Effector CD4-positive, alpha-beta T cell (primary cell): ENCODE data around the gene GALNT16.

ENCODE experiments used
- DNase-seq: peaks from one replicate; pipeline ENCODE4 v3.0.0-alpha.2; 2020

Gene GALNT16

DNA sequence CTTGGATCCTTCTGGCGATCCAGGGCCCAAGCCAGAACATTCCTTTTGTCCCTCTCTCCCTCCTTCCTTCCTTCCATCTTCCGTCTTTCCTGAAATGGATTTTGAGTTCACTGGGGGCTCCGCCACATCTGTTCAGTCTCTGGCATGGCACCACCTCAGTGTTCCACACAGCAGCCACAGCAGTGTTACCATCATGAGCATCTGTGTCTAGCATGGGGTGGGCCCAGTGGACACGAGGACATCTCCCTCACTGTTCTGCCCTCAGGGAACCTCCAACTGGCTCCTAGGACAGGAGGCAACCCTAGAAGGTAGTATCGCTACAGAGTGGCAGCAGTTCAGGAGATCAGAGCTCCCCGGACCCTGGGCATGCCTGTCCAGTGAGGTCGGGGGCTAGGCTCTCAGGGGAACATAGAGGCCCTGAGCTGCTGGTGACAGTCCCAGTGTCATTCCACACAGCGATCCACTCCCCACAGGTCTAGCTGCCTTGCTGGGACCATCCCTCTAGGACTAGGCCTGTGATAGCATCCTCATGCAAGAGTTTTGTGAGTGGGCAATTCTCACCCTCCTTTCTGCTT lies 59.0 kb downstream of the GALNT16 start:
- DNase-seq, result no peak

DNA sequence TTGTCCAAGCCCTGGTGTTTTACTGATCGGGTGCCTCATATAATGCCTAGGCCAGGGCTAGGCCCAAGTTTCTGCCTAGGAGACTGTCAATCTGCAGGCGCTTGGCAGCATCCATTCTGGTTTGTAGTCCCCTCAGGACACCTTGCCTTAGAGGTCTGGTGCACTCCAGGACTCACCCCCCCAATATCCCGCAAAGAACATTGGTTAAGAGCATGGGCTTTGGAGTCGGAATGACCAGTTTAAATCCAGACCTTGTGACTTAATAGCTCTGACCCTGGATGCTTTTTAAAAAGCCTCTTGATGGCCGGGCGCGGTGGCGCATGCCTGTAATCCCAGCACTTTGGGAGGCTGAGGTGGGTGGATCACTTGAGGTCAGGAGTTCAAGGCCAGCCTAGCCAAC lies 60.0 kb downstream of the GALNT16 start:
- DNase-seq, result no peak

DNA sequence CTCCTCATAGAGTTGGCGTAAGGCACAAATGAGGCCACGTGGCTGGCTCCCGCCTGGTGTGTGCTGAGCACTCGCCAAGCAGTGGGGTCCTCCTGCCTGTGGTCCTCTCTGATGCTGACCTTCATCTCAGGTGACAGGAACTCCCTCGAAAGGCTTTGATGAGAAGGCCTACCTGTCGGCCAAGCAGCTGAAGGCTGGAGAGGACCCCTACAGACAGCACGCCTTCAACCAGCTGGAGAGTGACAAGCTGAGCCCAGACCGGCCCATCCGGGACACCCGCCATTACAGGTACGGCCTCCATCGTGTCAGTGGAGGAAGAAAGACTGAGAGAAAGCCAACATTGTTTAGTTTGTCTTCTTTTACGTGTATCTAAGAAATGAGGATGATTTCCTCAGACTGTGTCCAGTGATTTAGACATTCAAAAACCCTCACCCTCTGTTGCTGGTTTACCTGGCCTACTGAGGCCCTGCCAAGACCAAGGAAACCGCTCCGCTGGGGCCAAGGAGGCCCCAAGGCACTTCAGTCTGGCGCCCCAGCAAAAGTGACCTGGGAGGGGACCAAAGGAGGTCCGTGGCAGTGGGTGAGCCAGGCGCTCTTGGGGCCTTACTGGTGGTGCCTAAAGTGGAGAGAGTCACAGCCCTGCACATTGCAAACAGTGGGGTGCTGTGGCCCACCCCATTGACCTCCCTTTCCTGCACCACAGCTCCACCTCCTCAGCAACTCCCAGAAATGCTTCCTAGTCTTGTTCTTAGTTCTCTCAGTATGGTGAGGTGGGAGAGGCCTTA lies 60.8 kb downstream of the GALNT16 start:
- no peak for DNase-seq

DNA sequence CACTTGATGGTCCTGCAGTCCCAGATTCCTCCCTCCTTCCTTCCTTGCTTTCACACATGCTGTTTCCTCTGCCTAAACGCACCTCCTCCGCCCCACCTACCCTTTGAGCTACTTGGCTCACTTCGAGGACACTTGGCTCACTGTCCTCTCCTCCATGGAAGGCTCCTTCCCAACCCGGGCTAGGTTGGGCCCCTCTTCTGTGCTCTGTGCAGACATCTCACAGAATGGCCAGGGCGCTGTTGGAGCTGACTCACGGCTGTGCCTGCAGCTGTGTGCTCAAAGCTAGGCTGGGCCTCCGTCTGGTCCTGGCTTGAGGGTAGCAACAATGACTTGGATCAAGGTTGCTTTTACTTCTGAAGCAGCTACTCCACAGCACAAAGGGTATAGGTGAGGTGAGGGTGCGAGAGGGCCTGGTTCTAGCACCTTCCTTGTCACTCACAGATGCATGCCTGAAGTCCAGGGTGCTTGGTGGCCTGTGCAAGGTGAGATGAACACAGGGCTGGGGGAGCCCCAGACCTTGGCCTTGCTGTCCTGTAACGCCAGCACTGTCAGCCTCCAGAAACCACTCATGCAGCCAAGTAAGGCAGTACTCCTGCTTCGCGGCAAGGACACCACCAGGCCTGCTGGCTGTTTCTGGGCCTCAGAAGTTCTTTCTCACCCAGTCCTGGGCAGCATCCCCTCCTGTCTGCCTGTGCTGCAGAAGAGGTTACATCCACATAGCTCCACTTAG lies 61.8 kb downstream of the GALNT16 start:
- no peak for DNase-seq

DNA sequence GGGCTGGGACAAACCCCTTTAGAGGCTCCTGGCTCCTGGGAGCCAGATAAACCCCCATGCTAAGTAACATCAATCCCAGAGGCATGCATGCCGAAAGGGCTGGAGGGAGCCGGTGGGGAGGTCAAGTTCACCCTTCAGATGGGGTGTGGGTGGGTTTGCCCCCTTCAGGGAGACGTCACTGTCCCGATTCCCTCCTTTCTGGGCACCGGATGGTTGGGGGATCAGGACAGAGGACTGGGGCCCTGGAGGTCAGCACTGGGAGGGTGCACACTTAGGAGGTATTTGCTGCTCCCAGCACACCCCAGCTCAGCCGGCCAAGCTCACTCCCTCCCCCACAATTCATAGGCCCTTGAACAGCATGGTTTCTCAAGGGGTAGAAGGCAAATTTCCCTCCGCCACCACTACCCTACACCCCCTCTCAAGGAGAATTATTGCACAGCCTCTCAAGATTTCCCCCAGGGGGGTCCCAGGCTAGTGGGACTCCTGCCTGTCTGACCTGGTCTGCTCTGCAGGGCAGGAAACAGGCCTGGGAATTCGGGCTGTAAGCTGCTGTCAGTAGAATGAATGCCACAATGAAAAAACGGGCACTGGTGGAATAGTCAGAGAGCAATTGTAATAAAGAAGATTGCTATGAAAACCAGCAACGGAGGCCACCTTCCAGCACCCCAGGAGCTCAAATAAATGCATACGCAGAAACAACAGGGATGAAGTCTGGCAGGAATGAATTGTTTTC lies 63.5 kb downstream of the GALNT16 start:
- no peak for DNase-seq

DNA sequence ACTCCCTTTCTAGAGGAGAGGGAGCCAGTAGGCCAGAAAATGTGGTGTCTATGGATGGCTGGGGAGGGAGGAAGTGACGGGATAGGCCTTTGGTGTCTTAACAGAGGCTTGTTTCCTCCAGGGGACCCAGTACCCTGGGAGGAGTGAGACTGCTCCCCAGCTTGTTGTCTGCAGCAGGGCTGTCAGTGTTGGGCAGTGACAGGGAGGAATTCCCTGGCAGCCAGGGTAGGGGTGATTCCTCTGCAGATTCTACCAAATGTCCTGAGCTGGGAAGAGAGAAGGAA lies 64.0 kb downstream of the GALNT16 start:
- no peak for DNase-seq

DNA sequence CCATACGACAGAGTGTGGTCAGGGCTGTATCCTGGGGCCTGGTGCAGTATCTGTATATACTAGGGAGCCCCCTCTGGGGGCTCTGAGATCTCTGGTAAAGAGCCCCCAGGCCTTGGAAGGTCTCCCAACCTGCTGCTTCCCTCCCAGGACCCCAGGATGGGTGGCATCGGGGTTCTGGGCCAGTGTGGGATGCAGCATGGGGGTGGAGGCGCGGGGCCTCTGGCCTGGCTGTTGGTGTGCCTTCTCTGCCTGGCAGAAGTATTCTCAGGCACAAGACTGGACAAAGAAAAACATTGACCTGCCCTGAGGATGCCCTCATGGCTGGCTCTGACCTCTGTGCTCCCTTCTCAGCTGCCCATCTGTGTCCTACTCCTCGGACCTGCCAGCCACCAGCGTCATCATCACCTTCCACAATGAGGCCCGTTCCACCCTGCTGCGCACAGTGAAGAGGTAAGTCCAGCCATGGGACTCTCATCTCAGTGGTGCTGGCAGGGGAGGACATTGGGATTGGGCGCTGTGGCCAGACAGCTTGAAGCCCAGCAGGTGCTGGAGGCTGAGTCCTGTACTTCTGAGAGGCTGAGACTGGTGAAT lies 64.5 kb downstream of the GALNT16 start:
- no peak for DNase-seq

DNA sequence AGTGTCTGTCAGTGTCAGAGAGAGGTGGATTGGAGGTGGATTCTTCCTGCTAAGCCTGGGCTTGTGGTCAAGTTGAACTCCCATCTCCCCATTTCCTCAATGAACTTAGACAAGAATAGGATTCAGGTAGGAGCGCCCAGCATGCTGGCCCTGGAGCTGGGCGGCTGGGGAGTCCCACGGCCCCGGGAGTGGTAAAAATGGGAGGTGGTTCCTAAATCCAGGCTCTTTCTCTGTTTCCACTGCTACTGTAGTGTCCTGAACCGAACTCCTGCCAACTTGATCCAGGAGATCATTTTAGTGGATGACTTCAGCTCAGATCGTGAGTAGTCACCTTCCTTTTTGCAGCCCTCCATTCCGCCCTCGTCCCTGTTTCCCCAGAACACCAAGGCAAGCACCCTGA lies 65.1 kb downstream of the GALNT16 start:
- no peak for DNase-seq

DNA sequence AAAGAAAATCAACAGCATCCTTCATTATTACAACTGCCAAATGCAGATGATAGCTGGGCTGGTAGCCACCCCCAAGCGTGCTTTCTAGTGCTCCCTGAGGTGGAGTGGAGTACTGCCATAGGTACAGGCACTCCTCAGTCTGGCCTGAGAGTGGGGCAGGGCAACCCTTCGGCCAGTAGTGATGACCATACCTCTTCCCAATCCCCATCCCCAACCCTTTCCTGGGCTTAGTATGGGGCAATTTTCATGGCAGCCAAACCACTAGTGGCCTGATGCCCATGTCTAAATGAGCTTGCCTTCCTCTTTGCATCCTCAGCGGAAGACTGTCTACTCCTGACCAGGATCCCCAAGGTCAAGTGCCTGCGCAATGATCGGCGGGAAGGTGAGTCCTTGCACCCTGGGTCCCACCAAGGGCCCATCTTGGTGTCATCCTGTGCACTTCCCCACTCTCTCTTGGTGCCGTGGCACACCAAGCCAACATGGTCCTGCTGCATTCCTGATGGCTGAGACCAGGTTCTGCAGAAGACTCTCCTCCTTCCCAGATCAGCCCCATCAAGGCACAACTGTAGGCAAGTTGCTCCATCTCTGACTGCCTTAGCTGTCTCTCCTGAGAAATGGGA lies 65.8 kb downstream of the GALNT16 start:
- DNase-seq, result no peak

DNA sequence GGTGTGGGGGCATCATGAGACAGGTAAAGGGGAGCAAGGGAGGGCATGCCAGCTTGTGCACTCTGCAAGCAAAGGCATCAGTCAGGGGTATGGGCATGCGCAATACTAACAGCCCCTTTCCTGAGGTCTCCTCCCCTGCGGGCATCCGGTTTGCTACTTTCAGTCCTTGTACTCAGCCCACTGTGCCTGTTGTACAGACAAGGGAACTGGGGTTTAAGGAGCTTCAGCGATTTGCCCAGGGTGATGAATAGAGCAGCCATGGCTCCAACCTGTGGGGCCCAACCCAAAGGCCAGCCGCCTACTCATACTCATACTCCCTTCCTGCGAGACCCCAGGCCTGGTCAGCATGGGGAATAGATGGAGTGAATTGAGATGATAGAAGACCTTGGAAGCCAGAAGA lies 66.7 kb downstream of the GALNT16 start:
- no peak for DNase-seq

DNA sequence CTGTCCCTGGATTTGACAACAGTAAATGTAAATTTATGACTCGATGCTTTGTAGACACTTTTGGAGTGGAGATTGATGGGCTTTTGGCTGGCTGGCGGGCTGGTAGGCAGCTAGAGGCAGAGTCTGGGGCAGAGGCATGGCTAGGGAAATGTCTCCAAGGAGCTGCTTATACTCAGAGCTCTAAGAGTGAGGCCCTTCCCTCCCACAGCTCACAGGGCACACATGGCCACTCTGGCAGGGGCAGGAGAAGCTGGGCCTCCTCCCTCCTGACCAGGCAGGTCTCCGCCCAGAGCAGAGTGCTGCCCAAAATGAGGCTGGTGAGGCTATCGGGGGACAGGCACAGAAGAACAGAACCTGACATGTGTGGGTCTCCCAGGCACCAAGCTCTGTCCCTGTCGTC lies 67.5 kb downstream of the GALNT16 start:
- no peak for DNase-seq

DNA sequence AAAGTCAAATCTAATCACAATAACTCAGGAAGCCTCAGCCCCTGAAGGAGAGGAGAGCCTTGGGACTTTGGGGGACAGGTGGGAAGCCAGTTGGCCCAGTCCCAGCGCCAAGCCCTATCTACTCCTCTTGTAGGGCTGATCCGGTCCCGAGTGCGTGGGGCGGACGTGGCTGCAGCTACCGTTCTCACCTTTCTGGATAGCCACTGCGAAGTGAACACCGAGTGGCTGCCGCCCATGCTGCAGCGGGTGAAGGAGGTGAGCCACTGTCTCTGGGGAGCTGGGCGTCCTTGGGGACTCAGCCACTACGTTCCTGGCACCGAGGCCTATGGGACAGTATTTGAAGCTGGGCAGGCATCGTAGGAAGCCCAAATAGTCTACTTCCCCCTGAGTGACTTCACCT lies 68.4 kb downstream of the GALNT16 start:
- DNase-seq, result no peak

DNA sequence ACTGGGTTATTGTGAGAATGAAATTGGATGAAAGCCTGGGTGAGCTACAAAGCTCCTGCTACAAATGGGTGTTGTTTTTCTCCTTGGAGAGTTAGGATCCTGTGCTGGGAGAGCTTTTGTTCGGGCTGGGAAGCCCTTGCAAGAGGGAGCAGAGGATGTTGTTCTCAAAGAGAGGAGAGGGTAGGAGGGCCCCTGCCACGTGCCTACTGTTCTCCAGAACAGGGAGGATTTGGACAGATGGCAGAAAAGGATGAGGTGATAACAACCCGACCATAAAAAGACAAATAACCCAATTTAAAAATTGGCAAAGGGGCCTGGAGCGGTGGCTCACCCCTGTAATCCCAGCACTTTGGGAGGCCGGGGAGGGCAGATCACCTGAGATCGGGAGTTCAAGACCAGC lies 68.8 kb downstream of the GALNT16 start:
- no peak for DNase-seq

DNA sequence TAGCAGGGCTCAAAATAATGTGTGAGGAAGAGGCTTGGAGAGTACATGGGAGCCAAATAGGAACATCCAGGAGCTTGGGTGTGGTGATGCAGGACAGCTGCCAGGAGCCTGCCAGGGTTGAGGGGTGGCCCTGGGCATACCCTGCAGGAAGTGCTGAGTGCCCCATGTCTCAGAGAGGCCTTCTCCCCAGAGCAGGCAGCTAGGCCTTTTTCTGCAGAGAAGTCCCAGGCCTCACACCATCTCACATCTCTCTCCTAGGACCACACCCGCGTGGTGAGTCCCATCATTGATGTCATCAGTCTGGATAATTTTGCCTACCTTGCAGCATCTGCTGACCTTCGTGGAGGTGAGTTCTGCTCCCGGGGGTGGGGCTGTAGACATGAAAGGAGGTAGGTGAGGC lies 71.2 kb downstream of the GALNT16 start:
- DNase-seq, result no peak

DNA sequence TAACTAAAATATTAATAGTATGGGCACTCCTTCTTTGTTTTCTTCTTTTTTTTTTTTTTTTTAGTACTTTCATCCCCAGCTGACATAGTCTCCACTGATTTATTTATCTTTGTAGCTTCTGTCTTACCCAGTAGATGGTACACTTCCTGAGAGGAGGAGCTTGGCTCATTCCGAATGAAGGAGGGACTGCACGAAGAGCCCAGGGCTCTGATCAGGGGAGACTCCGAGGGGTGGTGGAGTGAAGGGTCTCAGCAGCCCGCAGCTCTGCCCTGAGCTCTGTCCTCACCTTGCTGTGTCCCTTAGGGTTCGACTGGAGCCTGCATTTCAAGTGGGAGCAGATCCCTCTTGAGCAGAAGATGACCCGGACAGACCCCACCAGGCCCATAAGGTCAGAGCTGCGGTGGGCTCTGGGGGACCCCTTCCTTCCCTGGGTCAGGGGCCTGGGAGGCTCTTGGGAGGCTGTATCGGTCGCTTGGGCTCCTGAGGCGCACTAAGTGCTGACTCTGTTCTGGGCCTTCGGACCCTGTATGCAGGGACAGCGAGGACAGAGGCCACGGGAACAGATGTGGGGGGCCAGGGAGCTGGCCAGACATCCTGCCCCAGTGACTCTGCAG lies 72.9 kb downstream of the GALNT16 start:
- DNase-seq, result no peak

DNA sequence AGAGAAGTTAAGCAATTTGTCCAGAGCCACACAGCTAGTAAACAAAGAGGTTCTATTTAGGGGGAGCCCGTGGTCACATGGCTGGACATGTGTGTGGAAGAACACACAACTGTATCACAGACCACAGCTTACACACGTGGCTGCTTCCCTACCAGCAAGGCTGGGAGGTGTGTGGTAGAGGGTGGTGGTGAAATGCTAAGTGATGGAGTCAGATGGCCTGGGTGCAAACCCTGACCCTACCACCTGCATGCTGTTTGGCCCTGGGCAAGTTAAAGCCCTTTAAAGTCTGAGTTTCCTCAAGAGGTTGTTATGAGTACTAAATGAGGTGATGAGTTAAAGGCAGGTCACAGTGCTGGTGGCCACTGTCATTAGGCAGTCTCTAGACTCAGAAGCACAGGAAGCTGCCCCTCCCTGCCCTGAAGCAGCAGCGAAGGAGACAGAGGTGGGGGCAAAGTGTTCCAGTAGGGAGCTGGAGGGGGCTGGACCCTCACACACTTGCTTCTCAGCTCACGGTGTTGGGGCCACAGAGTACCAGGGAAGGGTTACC lies 73.9 kb downstream of the GALNT16 start:
- no peak for DNase-seq

DNA sequence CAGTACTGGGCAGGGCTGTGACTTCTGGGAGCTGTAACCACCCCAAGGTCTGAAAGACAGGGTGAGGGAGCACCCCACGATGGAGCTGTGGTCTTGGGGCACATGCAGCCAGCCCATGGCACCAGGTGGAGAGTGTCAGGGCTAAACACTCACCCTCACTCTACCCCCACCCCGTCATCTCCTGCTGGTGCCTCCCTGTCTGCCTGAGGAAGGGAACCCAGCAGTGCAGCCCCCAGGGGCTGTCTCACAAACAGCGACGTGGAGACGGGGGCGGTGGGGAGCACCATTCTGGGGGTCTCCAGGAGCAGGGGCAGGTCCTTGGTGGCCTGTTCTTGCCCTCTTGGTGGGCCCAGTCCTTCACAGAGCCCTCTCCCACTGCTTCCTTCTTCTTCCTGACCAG lies 74.6 kb downstream of the GALNT16 start:
- DNase-seq, result no peak

DNA sequence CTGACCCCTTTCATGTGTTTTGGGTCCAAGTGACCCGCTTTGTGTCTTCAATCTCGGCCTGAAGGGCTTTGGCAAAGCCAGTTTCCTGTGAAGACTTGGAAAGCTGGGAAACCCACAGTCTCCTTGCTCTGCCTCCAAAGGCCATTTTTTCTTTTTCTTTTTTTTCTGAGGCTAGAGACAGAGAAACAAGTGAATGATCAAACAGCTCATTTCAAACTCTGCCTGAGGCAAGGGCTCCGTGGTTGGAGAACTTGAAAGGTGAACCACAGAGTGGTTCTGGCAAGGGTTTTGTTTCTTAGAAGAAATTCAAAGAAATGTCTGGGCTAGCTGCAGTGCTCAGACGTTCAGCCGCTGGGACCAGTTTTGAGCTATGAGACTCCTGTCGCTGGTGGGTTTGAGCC lies 75.4 kb downstream of the GALNT16 start:
- no peak for DNase-seq

DNA sequence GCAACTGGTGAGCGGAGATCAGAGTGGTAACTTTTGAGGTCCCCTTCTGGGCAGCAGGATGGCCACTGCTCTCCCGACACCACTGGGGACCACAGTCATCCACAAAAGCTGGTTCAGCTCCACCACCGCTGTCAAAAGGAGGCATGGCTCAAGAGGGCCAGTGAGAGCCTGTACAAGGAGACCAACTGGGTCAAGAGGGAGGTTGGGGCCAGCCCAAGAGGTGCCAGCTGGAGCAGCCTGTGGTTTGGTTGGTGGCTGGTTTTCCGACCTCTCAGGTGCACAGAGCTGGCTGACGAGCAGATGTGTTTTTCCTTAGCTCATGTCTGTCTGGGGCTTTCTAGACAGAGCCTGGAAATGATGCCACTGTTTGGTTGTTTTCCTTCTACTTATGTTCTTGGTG lies 78.0 kb downstream of the GALNT16 start:
- no peak for DNase-seq

DNA sequence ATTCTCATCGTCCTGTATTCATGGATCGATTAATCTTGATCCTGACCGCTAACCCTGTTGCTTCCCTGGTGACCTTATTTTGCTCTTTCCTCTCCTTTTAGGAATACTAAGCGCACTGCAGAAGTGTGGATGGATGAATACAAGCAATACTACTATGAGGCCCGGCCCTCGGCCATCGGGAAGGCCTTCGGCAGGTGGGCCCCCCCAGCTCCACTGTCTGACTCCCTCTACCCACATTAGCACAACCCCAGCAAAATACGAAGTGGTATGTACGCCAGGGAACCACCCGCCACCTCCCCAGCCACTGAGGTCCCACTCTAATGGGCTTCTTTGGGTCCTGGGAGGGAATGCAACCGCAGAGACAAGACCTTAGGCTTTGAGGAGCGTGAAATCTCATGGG lies 79.5 kb downstream of the GALNT16 start:
- no peak for DNase-seq

DNA sequence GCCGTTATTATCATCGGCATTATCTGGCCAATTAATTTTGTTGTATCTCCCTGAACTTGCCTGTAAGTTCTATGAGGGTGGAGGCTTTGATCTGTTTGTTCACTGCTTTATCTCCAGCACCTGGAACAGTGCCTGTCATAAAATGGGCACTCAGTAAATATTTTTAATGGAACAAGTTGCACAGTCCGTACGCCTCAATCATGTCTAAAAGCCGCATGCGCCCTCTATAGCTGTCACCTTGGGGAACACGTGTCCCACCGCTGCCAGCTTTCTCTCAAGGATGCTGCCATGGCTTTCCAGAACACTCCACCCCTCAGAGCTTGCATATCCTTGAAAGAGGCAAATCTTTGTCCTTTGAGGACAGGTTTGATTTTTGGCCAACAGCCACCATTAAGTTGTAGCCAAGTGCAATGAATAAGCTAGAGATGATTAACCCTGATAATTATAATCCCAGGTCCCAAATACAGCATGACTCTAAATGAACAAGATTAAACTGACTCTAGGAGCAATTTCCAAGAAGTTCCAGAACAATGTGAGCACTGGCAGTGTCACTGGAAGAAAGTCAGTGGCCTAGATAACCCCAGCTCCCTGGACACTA lies 83.1 kb downstream of the GALNT16 start:
- no peak for DNase-seq

DNA sequence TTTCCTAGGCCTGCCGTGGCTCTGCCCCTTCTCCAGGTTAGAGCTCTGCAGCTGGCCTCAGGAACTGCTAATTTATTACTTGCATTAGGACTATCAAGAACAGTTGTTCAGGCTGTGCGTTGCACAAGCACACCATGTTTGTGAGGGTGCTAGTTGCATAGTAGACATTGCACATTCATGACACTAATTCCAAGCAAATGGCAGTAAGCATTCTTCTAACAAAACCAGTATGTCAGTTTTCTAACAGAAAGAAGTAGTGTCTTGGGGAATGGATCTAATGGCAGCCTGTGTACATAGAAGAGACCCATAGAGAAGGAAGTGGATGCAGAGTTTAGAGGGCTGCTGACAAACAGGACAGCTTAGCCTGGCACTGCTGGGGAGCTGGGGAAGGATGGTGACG lies 84.2 kb downstream of the GALNT16 start:
- DNase-seq, result no peak
